HG03575 (cell line): ENCODE results near the gene PLSCR3.

Experiments used
- ATAC-seq: cut with Tn5 transposase; IDR thresholded peaks from one replicate; pipeline ENCODE4 v1.9.1; 2021; ENCODE audit not compliant: unreplicated experiment, insufficient number of reproducible peaks, low FRiP score; ENCODE audit errors: extremely low read depth

The PLSCR3 gene

GRCh38 chr17:7394452-7395191 is at the start of gene PLSCR3:
TSS of gene PLSCR3 (minus strand) at chr17:7394525. CDS start at chr17:7394110, 415 bp downstream.
- no peak for ATAC-seq

- ATAC-seq = no peak
Observed at GRCh38 chr17:7443499-7444485, 49.5 kb upstream of the PLSCR3 start.

- ATAC-seq = no peak
Observed at GRCh38 chr17:7442142-7442541, 47.8 kb upstream of the PLSCR3 start.

- no peak for ATAC-seq
Observed at GRCh38 chr17:7441266-7441665, 46.9 kb upstream of the PLSCR3 start.

GRCh38 chr17:7440834-7441195 is 46.5 kb upstream of the PLSCR3 start:
- ATAC-seq = no peak

- ATAC-seq = no peak
Observed at GRCh38 chr17:7440113-7440833, 45.9 kb upstream of the PLSCR3 start.

- no peak for ATAC-seq
Observed at GRCh38 chr17:7439462-7440112, 45.3 kb upstream of the PLSCR3 start, which contains the start of gene FGF11. TSS of gene FGF11 (plus strand) at chr17:7439512. CDS start at chr17:7439621, 109 bp downstream.

- no peak for ATAC-seq
Observed at GRCh38 chr17:7438656-7439460, 44.5 kb upstream of the PLSCR3 start.

- no peak for ATAC-seq
Observed at GRCh38 chr17:7437950-7438614, 43.8 kb upstream of the PLSCR3 start.

- ATAC-seq = no peak
Observed at GRCh38 chr17:7437369-7437863, 43.1 kb upstream of the PLSCR3 start.

GRCh38 chr17:7436556-7437368 is 42.4 kb upstream of the PLSCR3 start:
- ATAC-seq = no peak

- no peak for ATAC-seq
Observed at GRCh38 chr17:7435676-7436555, 41.6 kb upstream of the PLSCR3 start.

GRCh38 chr17:7432296-7432695 is 38.0 kb upstream of the PLSCR3 start:
- ATAC-seq = no peak

GRCh38 chr17:7431231-7431630 is 36.9 kb upstream of the PLSCR3 start:
- no peak for ATAC-seq

- ATAC-seq = no peak
Observed at GRCh38 chr17:7429722-7430121, 35.4 kb upstream of the PLSCR3 start.

- ATAC-seq = no peak
Observed at GRCh38 chr17:7428557-7428956, 34.2 kb upstream of the PLSCR3 start, which contains the start of gene SPEM3. TSS of gene SPEM3 (plus strand) at chr17:7428857. CDS start at chr17:7428903, 46 bp downstream.
